ENCODE data around the gene MRPL24. TPM values are rescaled to one million over a fixed set of nuclear protein-coding genes. Genes with fewer than 3 reads are reported as not detected.

Gene MRPL24
- total and polyA plus RNA-seq, 9 of the 15 experiments (the other 6 are each of a cell fraction or from before 2014, with no cell fraction given): 74.3 to 267 (median 113) TPM

DNA sequence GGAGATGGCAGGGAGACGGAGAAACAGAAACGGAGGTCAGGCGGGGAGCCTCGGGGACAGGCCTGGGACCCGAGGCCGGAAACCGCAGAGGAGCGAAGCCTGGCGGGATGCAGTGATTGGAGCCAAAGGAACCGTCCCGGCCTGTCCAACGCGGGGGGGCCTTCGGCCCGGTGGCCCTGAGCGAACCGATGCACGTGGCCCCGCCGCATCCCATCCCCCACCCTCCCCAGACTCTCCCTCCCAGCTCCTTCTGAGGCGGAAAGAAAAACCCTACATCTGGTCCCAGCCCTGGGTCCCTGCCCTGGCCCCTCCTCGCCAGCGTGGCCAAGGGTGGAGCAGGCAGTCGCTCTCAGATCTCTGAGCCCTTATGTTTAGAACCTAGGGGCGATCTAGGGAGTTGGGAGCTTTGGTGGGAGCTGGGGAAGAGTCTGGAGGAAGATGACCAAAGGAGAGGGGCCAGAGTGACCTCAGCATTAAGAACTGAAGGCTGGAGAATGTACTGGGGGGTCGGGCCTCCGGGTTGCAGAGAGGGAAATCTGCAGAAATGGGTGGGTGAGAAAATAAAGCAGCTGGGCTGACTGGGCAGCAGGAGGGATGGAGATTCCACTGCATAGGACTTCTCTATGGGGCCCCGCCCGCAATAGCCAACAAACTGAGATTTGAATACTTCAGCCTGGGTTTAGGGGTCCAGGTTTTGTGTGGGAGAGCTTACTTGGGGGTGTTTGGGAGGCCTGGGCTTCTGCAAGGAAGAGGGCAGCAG, 34.1 kb downstream of the MRPL24 start (continued):
- TF ChIP-seq, protein P1, sequence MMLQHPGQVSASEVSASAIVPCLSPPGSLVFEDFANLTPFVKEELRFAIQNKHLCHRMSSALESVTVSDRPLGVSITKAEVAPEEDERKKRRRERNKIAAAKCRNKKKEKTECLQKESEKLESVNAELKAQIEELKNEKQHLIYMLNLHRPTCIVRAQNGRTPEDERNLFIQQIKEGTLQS (IDR thresholded peaks at IDR 0.05): no peak
- TF ChIP-seq, protein P1 (CRISPR knock-in tag; conservative IDR thresholded peaks at IDR 0.05): no peak
- TF ChIP-seq HMG20B (CRISPR knock-in tag; IDR thresholded peaks at IDR 0.05) (no peak), MAX (CRISPR knock-in tag; IDR thresholded peaks at IDR 0.05) (0 out of 2 replicates have a peak, but pooled peaks have one; percentile 11), KDM4B (IDR thresholded peaks at IDR 0.05; ENCODE audit: borderline replicate concordance in 2 of 2, low read depth in 1 of 2) (no peak), NFYB (IDR thresholded peaks at IDR 0.05; ENCODE audit: extremely low read depth, insufficient read length) (no peak), YBX1 (IDR thresholded peaks at IDR 0.05) (no peak), HNRNPL (IDR thresholded peaks at IDR 0.05; ENCODE audit: low read depth, low read length) (no peak), SMARCA4 (IDR thresholded peaks at IDR 0.05) (no peak), NR2C2 (CRISPR knock-in tag; IDR thresholded peaks at IDR 0.05) (no peak), NR2C2 (tag; IDR thresholded peaks at IDR 0.05) (0 out of 2 replicates have a peak, but pooled peaks have one; percentile 5), BCOR (IDR thresholded peaks at IDR 0.05) (no peak), ZNF699 (CRISPR knock-in tag; IDR thresholded peaks at IDR 0.05; ENCODE audit: insufficient replicate concordance) (no peak), ZNF561 (CRISPR knock-in tag; conservative IDR thresholded peaks at IDR 0.05) (no peak), ZNF431 (CRISPR knock-in tag; IDR thresholded peaks at IDR 0.05) (no peak), ZC3H11A (IDR thresholded peaks at IDR 0.05; ENCODE audit: low read depth, low read length) (no peak), CBX3 (IDR thresholded peaks at IDR 0.05; ENCODE audit: borderline replicate concordance in 1 of 2, low read length in 2 of 2) (no peak), ELF2 (CRISPR knock-in tag; IDR thresholded peaks at IDR 0.05) (no peak), ZNF668 (CRISPR knock-in tag; IDR thresholded peaks at IDR 0.05) (no peak), E2F6 (IDR thresholded peaks at IDR 0.05; ENCODE audit: borderline replicate concordance in 1 of 2, extremely low read depth in 1 of 2, insufficient read depth in 1 of 2, insufficient read length in 1 of 2, low read depth in 1 of 2, low read length in 1 of 2, poor library complexity in 1 of 2, severe bottlenecking in 1 of 2) (peak in 1 of 2 experiments; percentile 59), HEY1 (CRISPR knock-in tag; IDR thresholded peaks at IDR 0.05; ENCODE audit: borderline replicate concordance) (no peak), MLX (CRISPR knock-in tag; conservative IDR thresholded peaks at IDR 0.05) (no peak), GATAD2A (IDR thresholded peaks at IDR 0.05) (no peak), GTF2A2 (tag; IDR thresholded peaks at IDR 0.05) (no peak)
- TF ChIP-seq, protein P2, sequence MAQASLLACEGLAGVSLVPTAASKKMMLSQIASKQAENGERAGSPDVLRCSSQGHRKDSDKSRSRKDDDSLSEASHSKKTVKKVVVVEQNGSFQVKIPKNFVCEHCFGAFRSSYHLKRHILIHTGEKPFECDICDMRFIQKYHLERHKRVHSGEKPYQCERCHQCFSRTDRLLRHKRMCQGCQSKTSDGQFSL (CRISPR knock-in tag; IDR thresholded peaks at IDR 0.05): no peak
- TF ChIP-seq, protein P2 (tag; IDR thresholded peaks at IDR 0.05): no peak
